Measurements from ENCODE around the gene ANKS1A. TPM values are rescaled to one million over a fixed set of nuclear protein-coding genes. Genes with fewer than 3 reads are reported as not detected.

The ANKS1A gene
- total RNA-seq, 3 donors from 2014 or later (not counting 1 experiment from before 2014, with no cell fraction given), result 10.4 to 11.5 (median 10.9) TPM

DNA sequence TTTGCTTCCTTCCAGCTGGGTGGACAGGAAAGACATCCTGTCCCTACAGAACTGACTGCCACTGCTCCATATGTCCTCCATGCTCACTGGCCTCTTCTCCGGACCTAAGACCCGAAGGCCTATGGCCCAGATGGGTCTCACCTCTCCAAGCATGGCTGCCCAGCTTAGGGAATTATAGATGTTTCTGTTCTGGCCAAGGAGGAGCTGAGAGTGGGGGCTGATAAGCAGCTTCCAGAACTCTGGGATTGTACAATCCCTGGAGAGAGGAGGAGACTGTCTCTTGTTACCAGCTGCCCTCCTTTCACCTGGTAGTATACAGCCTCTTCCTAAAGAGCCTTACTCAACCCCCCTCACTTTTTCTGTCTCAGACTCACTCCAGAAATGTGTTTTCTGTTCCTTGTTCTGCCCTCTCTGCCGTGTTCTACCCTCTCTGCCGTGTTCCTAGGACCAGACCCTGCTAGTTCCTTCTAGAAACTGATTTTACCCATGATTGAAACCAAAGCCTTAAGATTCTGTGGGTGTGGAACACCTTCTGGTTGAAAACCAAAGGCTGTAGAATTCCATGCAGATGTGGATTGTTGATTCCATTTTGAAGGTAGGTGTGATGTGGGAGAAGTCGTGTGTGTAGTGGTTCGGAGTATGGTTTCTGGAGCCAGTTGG, 28.7 kb downstream of the ANKS1A start:
- ATAC-seq (no peak), DNase-seq (no peak)
- H3K27me3 ChIP-seq (ENCODE audit: control insufficient read depth, insufficient read depth, low read length), result no peaks in the 10 kb centered on the region
- peaks cover 7% of the 10 kb centered on the region for H3K4me1 ChIP-seq (ENCODE audit: control insufficient read depth, insufficient read depth, low read length)
- intact Hi-C loops (cut with micrococcal nuclease), result no loop called here
- H3K9me3 ChIP-seq (ENCODE audit: control insufficient read depth, insufficient read depth, low read length), result no peaks in the 10 kb centered on the region
- Mint-ChIP-seq H3K36me3 (no peaks in the 10 kb centered on the region), H3K27ac (no peak overlapping the region), H3K4me1 (peaks cover 14 to 19% of the 10 kb centered on the region in 2 donors), H3K27me3 (ENCODE audit: low read depth in 2 of 2) (no peaks in the 10 kb centered on the region), H3K4me3 (no peak overlapping the region), H3K9me3 (no peaks in the 10 kb centered on the region)
- H3K27ac ChIP-seq (ENCODE audit: low read length), result no peak overlapping the region
- TF ChIP-seq, protein P1, sequence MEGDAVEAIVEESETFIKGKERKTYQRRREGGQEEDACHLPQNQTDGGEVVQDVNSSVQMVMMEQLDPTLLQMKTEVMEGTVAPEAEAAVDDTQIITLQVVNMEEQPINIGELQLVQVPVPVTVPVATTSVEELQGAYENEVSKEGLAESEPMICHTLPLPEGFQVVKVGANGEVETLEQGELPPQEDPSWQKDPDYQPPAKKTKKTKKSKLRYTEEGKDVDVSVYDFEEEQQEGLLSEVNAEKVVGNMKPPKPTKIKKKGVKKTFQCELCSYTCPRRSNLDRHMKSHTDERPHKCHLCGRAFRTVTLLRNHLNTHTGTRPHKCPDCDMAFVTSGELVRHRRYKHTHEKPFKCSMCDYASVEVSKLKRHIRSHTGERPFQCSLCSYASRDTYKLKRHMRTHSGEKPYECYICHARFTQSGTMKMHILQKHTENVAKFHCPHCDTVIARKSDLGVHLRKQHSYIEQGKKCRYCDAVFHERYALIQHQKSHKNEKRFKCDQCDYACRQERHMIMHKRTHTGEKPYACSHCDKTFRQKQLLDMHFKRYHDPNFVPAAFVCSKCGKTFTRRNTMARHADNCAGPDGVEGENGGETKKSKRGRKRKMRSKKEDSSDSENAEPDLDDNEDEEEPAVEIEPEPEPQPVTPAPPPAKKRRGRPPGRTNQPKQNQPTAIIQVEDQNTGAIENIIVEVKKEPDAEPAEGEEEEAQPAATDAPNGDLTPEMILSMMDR (IDR thresholded peaks at IDR 0.05), result no peak
- no peak overlapping the region for H3K4me3 ChIP-seq (ENCODE audit: low read length)
- H3K36me3 ChIP-seq (ENCODE audit: control insufficient read depth, insufficient read depth, low read length), result no peaks in the 10 kb centered on the region
- 96% methylated on average over 6 of the region's 6 CpGs for WGBS (ENCODE audit: insufficient coverage)

DNA sequence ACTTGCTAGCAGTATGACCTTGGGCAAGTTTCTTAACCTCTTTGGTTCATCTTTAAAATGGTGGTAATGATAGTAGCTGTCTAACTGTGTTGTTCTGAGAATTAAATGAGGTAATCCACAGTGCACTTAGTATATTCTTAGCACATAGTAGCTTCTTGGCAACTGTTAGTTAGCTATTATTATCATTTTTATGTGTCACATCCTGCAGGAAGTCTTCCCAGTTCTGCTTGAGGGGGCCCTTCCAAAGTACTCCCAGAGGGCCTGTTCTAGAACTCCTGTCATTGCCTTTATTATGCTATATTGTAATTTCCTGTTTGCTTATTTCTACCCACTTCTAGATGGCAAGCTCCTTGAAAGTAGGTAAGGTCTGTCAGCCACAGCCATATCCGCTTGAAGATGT, 30.6 kb downstream of the ANKS1A start:
- Histone ChIP-seq H3K4me3 (ENCODE audit: low read length) (no peak overlapping the region), H3K4me1 (ENCODE audit: control insufficient read depth, insufficient read depth, low read length) (no peaks in the 10 kb centered on the region), H3K27me3 (ENCODE audit: control insufficient read depth, insufficient read depth, low read length) (no peaks in the 10 kb centered on the region), H3K9me3 (ENCODE audit: control insufficient read depth, insufficient read depth, low read length) (no peaks in the 10 kb centered on the region), H3K36me3 (ENCODE audit: control insufficient read depth, insufficient read depth, low read length) (no peaks in the 10 kb centered on the region), H3K27ac (ENCODE audit: low read length) (no peak overlapping the region)
- H3K9me3 Mint-ChIP-seq, result no peaks in the 10 kb centered on the region
- TF ChIP-seq, protein P1 (IDR thresholded peaks at IDR 0.05), result no peak
- intact Hi-C loops (cut with micrococcal nuclease), result no loop called here
- WGBS (ENCODE audit: insufficient coverage), result 100% methylated on average over 1 of the region's 1 CpG
- H3K27me3 Mint-ChIP-seq (ENCODE audit: low read depth in 2 of 2), result no peaks in the 10 kb centered on the region
- peaks cover 21 to 24% of the 10 kb centered on the region in 2 donors for H3K4me1 Mint-ChIP-seq
- H3K4me3 Mint-ChIP-seq, result no peak overlapping the region
- no peak for ATAC-seq
- H3K27ac Mint-ChIP-seq, result no peak overlapping the region
- DNase-seq, result no peak
- H3K36me3 Mint-ChIP-seq, result no peaks in the 10 kb centered on the region

DNA sequence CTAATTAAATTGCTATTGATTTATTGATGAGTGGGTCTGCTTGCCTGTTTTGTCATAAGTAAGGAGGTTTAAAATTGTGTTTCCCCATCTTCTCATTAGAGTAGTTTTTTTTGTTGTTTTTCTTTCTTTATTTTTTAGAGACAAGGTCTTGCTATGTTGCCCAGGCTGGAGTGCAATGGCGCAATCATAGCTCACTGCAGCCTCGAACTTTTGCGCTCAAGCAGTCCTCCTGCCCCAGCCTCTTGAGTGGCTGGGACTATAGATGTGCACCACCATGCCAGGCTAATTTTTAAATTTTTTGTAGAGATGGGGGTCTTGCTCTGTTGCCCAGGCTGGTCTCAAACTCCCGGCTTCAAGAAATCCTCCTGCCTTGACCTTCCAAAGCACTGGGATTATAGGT, 31.0 kb downstream of the ANKS1A start:
- no peak overlapping the region for H3K27ac Mint-ChIP-seq
- no peaks in the 10 kb centered on the region for H3K9me3 ChIP-seq (ENCODE audit: control insufficient read depth, insufficient read depth, low read length)
- H3K4me3 ChIP-seq (ENCODE audit: low read length), result no peak overlapping the region
- ATAC-seq (no peak), DNase-seq (no peak)
- no peaks in the 10 kb centered on the region for H3K27me3 ChIP-seq (ENCODE audit: control insufficient read depth, insufficient read depth, low read length)
- peaks cover 20 to 21% of the 10 kb centered on the region in 2 donors for H3K4me1 Mint-ChIP-seq
- no peak overlapping the region for H3K27ac ChIP-seq (ENCODE audit: low read length)
- TF ChIP-seq, protein P1 (IDR thresholded peaks at IDR 0.05), result no peak
- no peak overlapping the region for H3K4me3 Mint-ChIP-seq
- no peaks in the 10 kb centered on the region for H3K4me1 ChIP-seq (ENCODE audit: control insufficient read depth, insufficient read depth, low read length)
- H3K36me3 ChIP-seq (ENCODE audit: control insufficient read depth, insufficient read depth, low read length), result no peaks in the 10 kb centered on the region
- H3K36me3 Mint-ChIP-seq, result no peaks in the 10 kb centered on the region
- H3K27me3 Mint-ChIP-seq (ENCODE audit: low read depth in 2 of 2), result no peaks in the 10 kb centered on the region
- intact Hi-C loops (cut with micrococcal nuclease), result no loop called here
- 100% methylated on average over 4 of the region's 4 CpGs for WGBS (ENCODE audit: insufficient coverage)
- no peaks in the 10 kb centered on the region for H3K9me3 Mint-ChIP-seq

DNA sequence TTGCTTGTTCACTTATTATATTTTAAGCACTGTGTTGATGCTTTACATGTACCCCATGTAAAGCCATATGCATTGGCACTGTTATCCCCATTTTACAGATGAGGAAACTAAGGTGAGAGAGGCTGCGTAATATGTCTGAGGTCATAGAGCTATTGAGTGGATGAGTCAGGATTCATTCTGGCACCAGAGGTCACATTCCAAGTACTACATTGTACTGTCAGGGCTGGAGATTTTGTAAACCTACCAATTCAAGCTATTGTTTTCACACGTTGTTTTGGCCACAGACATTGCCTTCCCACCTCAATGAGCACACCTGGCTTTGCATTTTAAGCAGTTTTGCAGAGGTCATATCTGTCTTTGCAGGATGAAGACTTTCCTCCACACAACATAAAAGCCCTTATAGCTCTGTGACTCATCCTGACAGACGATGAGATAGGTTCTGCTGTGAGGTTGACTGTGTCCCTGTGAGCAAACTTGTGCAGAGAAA, 33.2 kb downstream of the ANKS1A start:
- intact Hi-C loops (cut with micrococcal nuclease), result no loop called here
- ATAC-seq (no peak), DNase-seq (no peak)
- H3K9me3 Mint-ChIP-seq, result no peaks in the 10 kb centered on the region
- H3K4me3 ChIP-seq (ENCODE audit: low read length), result no peak overlapping the region
- no peaks in the 10 kb centered on the region for H3K36me3 ChIP-seq (ENCODE audit: control insufficient read depth, insufficient read depth, low read length)
- H3K4me3 Mint-ChIP-seq, result no peak overlapping the region
- no peaks in the 10 kb centered on the region for H3K27me3 Mint-ChIP-seq (ENCODE audit: low read depth in 2 of 2)
- no peak overlapping the region for H3K27ac Mint-ChIP-seq
- H3K27me3 ChIP-seq (ENCODE audit: control insufficient read depth, insufficient read depth, low read length), result no peaks in the 10 kb centered on the region
- peaks cover 19 to 21% of the 10 kb centered on the region in 2 donors for H3K4me1 Mint-ChIP-seq
- no peaks in the 10 kb centered on the region for H3K36me3 Mint-ChIP-seq
- 84% methylated on average over 3 of the region's 3 CpGs for WGBS (ENCODE audit: insufficient coverage)
- TF ChIP-seq, protein P1 (IDR thresholded peaks at IDR 0.05), result no peak
- H3K27ac ChIP-seq (ENCODE audit: low read length), result no peak overlapping the region
- no peaks in the 10 kb centered on the region for H3K4me1 ChIP-seq (ENCODE audit: control insufficient read depth, insufficient read depth, low read length)
- no peaks in the 10 kb centered on the region for H3K9me3 ChIP-seq (ENCODE audit: control insufficient read depth, insufficient read depth, low read length)

Measured in natural killer cell (primary cell).